ENCODE measurements around the gene SLC25A25.

SLC25A25 gene

DNA sequence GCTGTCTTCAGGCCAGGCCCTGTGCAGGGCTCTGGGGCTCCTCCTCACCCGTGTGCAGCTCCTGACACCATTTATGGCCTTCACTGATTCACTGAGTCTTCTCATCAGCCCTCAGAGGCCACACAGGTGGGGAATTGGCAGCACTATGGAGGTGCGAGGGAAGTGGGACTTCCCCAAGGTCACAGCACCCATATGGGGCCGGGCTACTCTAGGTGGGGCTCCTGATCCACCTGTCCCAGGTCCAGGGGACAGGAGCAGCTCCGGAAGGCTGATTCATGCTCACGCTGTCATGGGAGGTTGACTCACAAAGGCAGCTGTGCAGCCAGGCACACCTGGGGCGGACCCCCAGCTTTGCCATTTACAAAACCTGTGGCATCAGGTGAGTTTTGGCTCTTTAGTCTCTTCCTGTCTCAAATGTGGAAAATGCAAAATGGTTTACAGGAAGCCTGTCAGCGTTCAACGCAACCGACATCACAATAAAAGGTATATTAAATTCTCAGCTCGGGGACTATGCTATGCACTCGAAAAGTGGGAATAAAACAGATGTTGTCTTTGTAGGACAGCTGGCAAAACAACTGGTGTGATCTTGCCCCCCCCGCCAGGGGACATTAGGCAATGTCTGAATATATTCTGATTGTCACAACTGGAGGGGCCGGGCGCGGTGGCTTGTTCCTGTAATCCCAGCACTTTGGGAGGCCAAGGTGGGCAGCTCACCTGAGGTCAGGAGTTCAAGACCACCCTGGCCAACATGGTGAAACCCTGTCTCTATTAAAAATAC, 15.9 kb upstream of the SLC25A25 start:
- no peak for DNase-seq (ENCODE audit: low read depth)
- TF ChIP-seq, protein P1, sequence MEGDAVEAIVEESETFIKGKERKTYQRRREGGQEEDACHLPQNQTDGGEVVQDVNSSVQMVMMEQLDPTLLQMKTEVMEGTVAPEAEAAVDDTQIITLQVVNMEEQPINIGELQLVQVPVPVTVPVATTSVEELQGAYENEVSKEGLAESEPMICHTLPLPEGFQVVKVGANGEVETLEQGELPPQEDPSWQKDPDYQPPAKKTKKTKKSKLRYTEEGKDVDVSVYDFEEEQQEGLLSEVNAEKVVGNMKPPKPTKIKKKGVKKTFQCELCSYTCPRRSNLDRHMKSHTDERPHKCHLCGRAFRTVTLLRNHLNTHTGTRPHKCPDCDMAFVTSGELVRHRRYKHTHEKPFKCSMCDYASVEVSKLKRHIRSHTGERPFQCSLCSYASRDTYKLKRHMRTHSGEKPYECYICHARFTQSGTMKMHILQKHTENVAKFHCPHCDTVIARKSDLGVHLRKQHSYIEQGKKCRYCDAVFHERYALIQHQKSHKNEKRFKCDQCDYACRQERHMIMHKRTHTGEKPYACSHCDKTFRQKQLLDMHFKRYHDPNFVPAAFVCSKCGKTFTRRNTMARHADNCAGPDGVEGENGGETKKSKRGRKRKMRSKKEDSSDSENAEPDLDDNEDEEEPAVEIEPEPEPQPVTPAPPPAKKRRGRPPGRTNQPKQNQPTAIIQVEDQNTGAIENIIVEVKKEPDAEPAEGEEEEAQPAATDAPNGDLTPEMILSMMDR (IDR thresholded peaks at IDR 0.05; ENCODE audit: control insufficient read depth, insufficient read depth, low read depth, low read length, missing control alignments) = no peak
- no peak overlapping the region for H3K4me3 ChIP-seq (ENCODE audit: control insufficient read depth, low read depth, low read length)

DNA sequence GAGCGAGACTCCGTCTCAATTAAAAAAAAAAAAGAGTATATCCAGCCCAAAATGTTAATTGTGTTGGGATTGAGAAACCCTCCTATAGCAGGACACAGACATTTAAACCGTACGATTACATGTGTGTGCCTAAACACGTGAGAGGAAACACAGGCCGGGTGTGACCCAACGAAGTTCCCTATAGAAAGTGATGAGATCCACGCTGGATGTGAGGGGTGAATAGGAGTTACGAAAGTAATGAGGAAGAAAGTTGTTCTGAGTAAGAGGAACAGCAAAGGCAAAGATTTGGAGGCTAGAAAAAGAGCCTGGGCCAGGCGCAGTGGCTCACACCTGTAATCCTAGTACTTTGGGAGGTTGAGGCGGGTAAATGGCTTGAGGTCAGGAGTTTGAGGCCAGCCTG, 14.5 kb upstream of the SLC25A25 start:
- H3K4me3 ChIP-seq (ENCODE audit: control insufficient read depth, low read depth, low read length) = no peak overlapping the region
- TF ChIP-seq, protein P1 (IDR thresholded peaks at IDR 0.05; ENCODE audit: control insufficient read depth, insufficient read depth, low read depth, low read length, missing control alignments) = no peak
- no peak for DNase-seq (ENCODE audit: low read depth)

DNA sequence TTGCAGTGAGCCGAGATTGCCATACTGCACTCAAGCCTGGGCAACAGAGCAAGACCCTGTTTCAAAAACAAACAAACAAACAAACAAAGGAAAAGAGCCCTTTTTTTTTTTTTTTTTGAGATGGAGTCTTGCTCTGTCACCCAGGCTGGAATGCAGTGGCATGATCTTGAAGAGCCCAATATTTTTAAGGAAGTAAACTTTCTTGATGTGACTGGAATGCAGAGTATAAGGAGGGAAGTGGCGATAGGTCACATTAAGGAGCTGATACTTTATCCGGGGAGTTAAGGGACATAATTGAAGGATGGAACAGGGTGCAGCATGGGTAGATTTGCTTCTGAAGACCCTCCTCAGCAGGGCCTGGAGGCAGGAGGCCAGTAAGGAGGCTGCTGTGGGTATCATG, 13.9 kb upstream of the SLC25A25 start:
- no peak for DNase-seq (ENCODE audit: low read depth)

GRCh38 chr9:128055344-128056040, 12.5 kb upstream of the SLC25A25 start:
- TF ChIP-seq, protein P1 (IDR thresholded peaks at IDR 0.05; ENCODE audit: control insufficient read depth, insufficient read depth, low read depth, low read length, missing control alignments) = no peak
- no peak for DNase-seq (ENCODE audit: low read depth)
- H3K4me3 ChIP-seq (ENCODE audit: control insufficient read depth, low read depth, low read length) = no peak overlapping the region

More for the DNA sequence above, 13.9 kb upstream of the SLC25A25 start:
- TF ChIP-seq, protein P1 (IDR thresholded peaks at IDR 0.05; ENCODE audit: control insufficient read depth, insufficient read depth, low read depth, low read length, missing control alignments) = no peak
- no peak overlapping the region for H3K4me3 ChIP-seq (ENCODE audit: control insufficient read depth, low read depth, low read length)

- TF ChIP-seq, protein P1 (IDR thresholded peaks at IDR 0.05; ENCODE audit: control insufficient read depth, insufficient read depth, low read depth, low read length, missing control alignments) = no peak
- no peak overlapping the region for H3K4me3 ChIP-seq (ENCODE audit: control insufficient read depth, low read depth, low read length)
- no peak for DNase-seq (ENCODE audit: low read depth)
Observed at GRCh38 chr9:128056086-128056485, 11.9 kb upstream of the SLC25A25 start.

- TF ChIP-seq, protein P1 (IDR thresholded peaks at IDR 0.05; ENCODE audit: control insufficient read depth, insufficient read depth, low read depth, low read length, missing control alignments) = no peak
- DNase-seq (ENCODE audit: low read depth) = no peak
- no peak overlapping the region for H3K4me3 ChIP-seq (ENCODE audit: control insufficient read depth, low read depth, low read length)
Observed at GRCh38 chr9:128056887-128057723, 10.9 kb upstream of the SLC25A25 start.

All from AG09309 (cell line).